H1 (cell line): Measurements from ENCODE around the gene MOB2. TPM values are rescaled to one million over a fixed set of nuclear protein-coding genes. Genes with fewer than 3 reads are reported as not detected.

Source experiments
- CBX5 ChIP-seq: fragments of 300-800, 300-1000 bp; sonication (generic); IDR thresholded peaks from 2 replicates; pipeline ENCODE4 v1.7.1; 2016; ENCODE audit warnings: antibody characterized with exemption, low read length, low read depth
- CBX8 ChIP-seq: fragments of 300-800, 300-1000 bp; sonication (generic); IDR thresholded peaks from 2 replicates; pipeline ENCODE4 v1.7.1; 2016; ENCODE audit warnings: low read depth, low read length, borderline replicate concordance
- POLR2A ChIP-seq, 2 experiments: IDR thresholded peaks; 1 replicate in 1 of 2; 2 replicates in 1 of 2; pipeline ENCODE4 v1.6.1; 2011; ENCODE audit warnings: low read depth in 2 of 2, low read length in 2 of 2, mild to moderate bottlenecking in 2 of 2; ENCODE audit errors: control extremely low read depth in 1 of 2
- POLR2AphosphoS5 ChIP-seq: IDR thresholded peaks from 2 replicates; pipeline ENCODE4 v1.6.1; 2011; ENCODE audit warnings: low read depth, low read length
- POU5F1 ChIP-seq: IDR thresholded peaks from 2 replicates; pipeline ENCODE4 v1.6.1; 2011; ENCODE audit warnings: low read depth, mild to moderate bottlenecking, low read length, moderate library complexity
- SP4 ChIP-seq: IDR thresholded peaks from 2 replicates; pipeline ENCODE4 v1.6.1; 2012; ENCODE audit warnings: low read length, inconsistent platforms
- polyA plus RNA-seq, 7 experiments: library from polyadenylated mRNA; depleted of rRNA in 3 of 7; stranded (reverse) in 5 of 7; unstranded in 2 of 7; fragments of >200 nt in 5 of 7; fragments of 200-250 nt in 2 of 7; gene quantifications; 1 replicate in 5 of 7; 2 replicates in 1 of 7; 4 replicates in 1 of 7; pipeline versions ENCODE4 v1.2.1 to v1.2.3, GENCODE V29; 2011 to 2013; ENCODE audit warnings: missing spikeins in 2 of 7, mixed read lengths in 2 of 7
- total RNA-seq: library from RNA; stranded (reverse); fragmentation: NEBNext Ultra II Directional; extraction: Animal tissue kit (Norgen Biotek cat#: 25700); gene quantifications from 2 replicates; pipeline ENCODE4 v1.2.1, GENCODE V29; 2021
- TF ChIP-seq, protein P1 (sequence below): fragments of 300-600 bp; sonication (generic); IDR thresholded peaks from 2 replicates; pipeline ENCODE4 v1.7.1; 2012; ENCODE audit warnings: low read length, moderate library complexity, mild to moderate bottlenecking, inconsistent platforms; ENCODE audit not compliant: insufficient replicate concordance
- TF ChIP-seq, protein P2 (sequence below): IDR thresholded peaks from 2 replicates; pipeline ENCODE4 v1.6.1; 2012; ENCODE audit warnings: low read length, inconsistent platforms
- TF ChIP-seq, protein P3 (sequence below): IDR thresholded peaks from 2 replicates; pipeline ENCODE4 v1.6.1; 2012; ENCODE audit warnings: inconsistent platforms

MOB2 gene
- total and polyA plus RNA-seq, 2 of the 8 experiments (the other 6 are each of a cell fraction or from before 2014, with no cell fraction given): 18.6 to 28.2 TPM

DNA sequence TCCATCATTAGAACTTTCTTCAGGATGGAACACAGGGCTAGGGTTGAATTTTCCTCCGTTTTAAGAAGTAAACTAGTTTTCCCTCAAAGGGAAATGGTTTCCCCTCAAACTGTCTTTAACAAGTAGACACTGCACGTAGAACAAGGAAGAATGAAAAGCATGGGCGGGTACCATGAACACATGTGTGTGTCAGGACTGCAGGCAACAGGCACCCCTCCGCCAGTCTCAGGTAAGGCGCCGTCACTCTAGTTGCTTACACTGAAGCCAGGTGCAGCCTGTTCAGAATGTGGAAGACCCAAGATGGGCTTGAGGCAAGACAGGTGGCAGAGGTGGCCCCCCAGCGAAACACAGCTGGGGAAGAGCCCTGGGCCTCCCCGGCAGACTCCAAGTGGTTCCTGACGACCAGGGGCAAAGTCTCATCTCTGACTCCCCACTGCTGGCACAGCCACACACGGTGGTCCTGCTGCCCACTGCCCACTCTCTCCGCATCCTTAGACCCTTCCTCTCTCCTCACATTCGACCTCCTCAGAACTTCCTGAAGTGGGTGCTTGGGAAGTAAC is 25.4 kb upstream of the MOB2 start (continued):
- TF ChIP-seq, protein P1, sequence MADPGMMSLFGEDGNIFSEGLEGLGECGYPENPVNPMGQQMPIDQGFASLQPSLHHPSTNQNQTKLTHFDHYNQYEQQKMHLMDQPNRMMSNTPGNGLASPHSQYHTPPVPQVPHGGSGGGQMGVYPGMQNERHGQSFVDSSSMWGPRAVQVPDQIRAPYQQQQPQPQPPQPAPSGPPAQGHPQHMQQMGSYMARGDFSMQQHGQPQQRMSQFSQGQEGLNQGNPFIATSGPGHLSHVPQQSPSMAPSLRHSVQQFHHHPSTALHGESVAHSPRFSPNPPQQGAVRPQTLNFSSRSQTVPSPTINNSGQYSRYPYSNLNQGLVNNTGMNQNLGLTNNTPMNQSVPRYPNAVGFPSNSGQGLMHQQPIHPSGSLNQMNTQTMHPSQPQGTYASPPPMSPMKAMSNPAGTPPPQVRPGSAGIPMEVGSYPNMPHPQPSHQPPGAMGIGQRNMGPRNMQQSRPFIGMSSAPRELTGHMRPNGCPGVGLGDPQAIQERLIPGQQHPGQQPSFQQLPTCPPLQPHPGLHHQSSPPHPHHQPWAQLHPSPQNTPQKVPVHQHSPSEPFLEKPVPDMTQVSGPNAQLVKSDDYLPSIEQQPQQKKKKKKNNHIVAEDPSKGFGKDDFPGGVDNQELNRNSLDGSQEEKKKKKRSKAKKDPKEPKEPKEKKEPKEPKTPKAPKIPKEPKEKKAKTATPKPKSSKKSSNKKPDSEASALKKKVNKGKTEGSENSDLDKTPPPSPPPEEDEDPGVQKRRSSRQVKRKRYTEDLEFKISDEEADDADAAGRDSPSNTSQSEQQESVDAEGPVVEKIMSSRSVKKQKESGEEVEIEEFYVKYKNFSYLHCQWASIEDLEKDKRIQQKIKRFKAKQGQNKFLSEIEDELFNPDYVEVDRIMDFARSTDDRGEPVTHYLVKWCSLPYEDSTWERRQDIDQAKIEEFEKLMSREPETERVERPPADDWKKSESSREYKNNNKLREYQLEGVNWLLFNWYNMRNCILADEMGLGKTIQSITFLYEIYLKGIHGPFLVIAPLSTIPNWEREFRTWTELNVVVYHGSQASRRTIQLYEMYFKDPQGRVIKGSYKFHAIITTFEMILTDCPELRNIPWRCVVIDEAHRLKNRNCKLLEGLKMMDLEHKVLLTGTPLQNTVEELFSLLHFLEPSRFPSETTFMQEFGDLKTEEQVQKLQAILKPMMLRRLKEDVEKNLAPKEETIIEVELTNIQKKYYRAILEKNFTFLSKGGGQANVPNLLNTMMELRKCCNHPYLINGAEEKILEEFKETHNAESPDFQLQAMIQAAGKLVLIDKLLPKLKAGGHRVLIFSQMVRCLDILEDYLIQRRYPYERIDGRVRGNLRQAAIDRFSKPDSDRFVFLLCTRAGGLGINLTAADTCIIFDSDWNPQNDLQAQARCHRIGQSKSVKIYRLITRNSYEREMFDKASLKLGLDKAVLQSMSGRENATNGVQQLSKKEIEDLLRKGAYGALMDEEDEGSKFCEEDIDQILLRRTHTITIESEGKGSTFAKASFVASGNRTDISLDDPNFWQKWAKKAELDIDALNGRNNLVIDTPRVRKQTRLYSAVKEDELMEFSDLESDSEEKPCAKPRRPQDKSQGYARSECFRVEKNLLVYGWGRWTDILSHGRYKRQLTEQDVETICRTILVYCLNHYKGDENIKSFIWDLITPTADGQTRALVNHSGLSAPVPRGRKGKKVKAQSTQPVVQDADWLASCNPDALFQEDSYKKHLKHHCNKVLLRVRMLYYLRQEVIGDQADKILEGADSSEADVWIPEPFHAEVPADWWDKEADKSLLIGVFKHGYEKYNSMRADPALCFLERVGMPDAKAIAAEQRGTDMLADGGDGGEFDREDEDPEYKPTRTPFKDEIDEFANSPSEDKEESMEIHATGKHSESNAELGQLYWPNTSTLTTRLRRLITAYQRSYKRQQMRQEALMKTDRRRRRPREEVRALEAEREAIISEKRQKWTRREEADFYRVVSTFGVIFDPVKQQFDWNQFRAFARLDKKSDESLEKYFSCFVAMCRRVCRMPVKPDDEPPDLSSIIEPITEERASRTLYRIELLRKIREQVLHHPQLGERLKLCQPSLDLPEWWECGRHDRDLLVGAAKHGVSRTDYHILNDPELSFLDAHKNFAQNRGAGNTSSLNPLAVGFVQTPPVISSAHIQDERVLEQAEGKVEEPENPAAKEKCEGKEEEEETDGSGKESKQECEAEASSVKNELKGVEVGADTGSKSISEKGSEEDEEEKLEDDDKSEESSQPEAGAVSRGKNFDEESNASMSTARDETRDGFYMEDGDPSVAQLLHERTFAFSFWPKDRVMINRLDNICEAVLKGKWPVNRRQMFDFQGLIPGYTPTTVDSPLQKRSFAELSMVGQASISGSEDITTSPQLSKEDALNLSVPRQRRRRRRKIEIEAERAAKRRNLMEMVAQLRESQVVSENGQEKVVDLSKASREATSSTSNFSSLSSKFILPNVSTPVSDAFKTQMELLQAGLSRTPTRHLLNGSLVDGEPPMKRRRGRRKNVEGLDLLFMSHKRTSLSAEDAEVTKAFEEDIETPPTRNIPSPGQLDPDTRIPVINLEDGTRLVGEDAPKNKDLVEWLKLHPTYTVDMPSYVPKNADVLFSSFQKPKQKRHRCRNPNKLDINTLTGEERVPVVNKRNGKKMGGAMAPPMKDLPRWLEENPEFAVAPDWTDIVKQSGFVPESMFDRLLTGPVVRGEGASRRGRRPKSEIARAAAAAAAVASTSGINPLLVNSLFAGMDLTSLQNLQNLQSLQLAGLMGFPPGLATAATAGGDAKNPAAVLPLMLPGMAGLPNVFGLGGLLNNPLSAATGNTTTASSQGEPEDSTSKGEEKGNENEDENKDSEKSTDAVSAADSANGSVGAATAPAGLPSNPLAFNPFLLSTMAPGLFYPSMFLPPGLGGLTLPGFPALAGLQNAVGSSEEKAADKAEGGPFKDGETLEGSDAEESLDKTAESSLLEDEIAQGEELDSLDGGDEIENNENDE: no peak
- TF ChIP-seq SP4 (no peak), CBX5 (no peak), POLR2A (IDR thresholded peaks at IDR 0.05; ENCODE audit: control extremely low read depth in 1 of 2, low read depth in 2 of 2, low read length in 2 of 2) (no peak), POU5F1 (no peak), POLR2AphosphoS5 (no peak), CBX8 (no peak)
- TF ChIP-seq, protein P2, sequence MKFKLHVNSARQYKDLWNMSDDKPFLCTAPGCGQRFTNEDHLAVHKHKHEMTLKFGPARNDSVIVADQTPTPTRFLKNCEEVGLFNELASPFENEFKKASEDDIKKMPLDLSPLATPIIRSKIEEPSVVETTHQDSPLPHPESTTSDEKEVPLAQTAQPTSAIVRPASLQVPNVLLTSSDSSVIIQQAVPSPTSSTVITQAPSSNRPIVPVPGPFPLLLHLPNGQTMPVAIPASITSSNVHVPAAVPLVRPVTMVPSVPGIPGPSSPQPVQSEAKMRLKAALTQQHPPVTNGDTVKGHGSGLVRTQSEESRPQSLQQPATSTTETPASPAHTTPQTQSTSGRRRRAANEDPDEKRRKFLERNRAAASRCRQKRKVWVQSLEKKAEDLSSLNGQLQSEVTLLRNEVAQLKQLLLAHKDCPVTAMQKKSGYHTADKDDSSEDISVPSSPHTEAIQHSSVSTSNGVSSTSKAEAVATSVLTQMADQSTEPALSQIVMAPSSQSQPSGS: no peak
- TF ChIP-seq, protein P3, sequence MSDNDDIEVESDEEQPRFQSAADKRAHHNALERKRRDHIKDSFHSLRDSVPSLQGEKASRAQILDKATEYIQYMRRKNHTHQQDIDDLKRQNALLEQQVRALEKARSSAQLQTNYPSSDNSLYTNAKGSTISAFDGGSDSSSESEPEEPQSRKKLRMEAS: no peak
